ENCODE measurements around the gene KAZN. TPM values are rescaled to one million over a fixed set of nuclear protein-coding genes. Genes with fewer than 3 reads are reported as not detected.

Gene KAZN
- total RNA-seq, 1 experiment from 2014 or later: 15.6 TPM

DNA sequence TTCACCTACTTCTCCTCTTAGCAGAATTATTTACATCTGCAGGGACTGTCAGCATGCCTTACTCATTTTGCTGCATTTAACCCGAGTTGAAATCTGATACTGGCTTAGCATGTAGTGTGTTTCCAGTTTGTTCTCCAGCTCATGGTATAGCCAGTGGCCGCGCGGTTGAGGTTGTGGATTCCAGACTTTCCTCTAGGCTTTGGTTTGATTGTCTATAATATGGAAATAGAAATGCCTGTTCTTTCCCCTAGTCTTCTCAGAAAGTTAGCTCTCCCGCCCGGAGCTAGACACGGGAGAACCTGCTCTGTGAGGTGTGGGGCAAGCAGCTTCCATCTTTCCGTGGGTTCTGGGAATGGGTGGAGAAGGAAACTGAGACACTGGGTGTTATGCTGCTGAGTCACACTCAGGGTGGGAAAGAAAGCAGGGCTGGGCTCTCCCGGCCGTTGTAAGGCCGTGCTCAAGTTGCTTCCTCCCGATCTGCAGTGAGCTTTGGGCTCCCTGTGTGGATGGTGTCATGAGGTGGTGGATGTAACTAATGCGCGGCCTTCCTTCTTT is 348.3 kb downstream of the KAZN start:
- CTCF ChIA-PET: interaction anchor here (0.8 to 1.4 kb wide), 2 partner anchors 79 to 91 kb away, joined by 3 to 4 read pairs; no protein-coding TSS in a partner anchor
- POLR2A ChIA-PET (ENCODE audit: unreplicated experiment): interaction anchor here (0.5 to 0.7 kb wide), 2 partner anchors 32 to 1123 kb away, joined by 4 to 5 read pairs; no protein-coding TSS in a partner anchor

DNA sequence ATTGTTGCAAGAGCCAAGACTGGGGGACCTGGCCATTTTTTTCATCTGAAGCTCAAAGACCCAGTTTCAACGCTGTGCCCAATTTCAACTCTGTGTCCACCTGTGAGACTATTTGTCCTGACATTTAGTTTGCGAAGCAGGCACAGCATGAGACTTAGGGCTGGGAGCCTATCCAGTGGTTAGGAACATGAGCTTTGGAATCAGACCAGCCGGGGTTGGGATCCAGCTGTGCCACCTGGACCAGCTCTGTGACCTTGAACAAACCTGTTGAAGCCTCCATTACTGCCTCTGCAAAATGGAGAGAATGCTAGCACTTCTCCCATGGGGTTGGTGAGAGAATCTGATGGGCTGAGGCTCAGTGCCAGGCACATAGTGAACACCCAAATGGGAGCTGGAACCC is 348.9 kb downstream of the KAZN start:
- Histone ChIP-seq H3K4me3 (no peak overlapping the region), H2AFZ (no peak overlapping the region), H3K9me3 (ENCODE audit: insufficient read depth, low read depth) (no peaks in the 10 kb centered on the region), H3K27me3 (ENCODE audit: insufficient read depth, low read depth) (no peaks in the 10 kb centered on the region), H3K4me2 (no peak overlapping the region), H3K9me2 (ENCODE audit: insufficient read depth) (no peaks in the 10 kb centered on the region), H3K36me3 (ENCODE audit: low read depth) (no peaks in the 10 kb centered on the region), H3F3A (ENCODE audit: insufficient read depth, low read depth) (no peaks in the 10 kb centered on the region), H4K20me1 (ENCODE audit: insufficient read depth) (no peaks in the 10 kb centered on the region), H3K79me2 (ENCODE audit: low read depth) (no peaks in the 10 kb centered on the region), H3K27ac (no peak overlapping the region), H3K4me1 (replicated peaks; ENCODE audit: insufficient read depth) (no peaks in the 10 kb centered on the region)
- ChIA-PET POLR2A (ENCODE audit: unreplicated experiment) (interaction anchor here (0.6 to 0.7 kb wide), 2 partner anchors 30 to 1122 kb away, joined by 5 to 6 read pairs; no protein-coding TSS in a partner anchor), CTCF (interaction anchor here (1.4 kb wide), 1 partner anchor 78 kb away, joined by 4 read pairs; no protein-coding TSS in a partner anchor)
- no TSS peak for BruUV-seq (replicated peaks)
- intact Hi-C loops (cut with micrococcal nuclease; ENCODE audit: unreplicated experiment): no loop called here
- DNase-seq: no peak
- no peak for TF ChIP-seq EZH2 (IDR thresholded peaks at IDR 0.05; ENCODE audit: low read depth)
- TF ChIP-seq, protein P1, sequence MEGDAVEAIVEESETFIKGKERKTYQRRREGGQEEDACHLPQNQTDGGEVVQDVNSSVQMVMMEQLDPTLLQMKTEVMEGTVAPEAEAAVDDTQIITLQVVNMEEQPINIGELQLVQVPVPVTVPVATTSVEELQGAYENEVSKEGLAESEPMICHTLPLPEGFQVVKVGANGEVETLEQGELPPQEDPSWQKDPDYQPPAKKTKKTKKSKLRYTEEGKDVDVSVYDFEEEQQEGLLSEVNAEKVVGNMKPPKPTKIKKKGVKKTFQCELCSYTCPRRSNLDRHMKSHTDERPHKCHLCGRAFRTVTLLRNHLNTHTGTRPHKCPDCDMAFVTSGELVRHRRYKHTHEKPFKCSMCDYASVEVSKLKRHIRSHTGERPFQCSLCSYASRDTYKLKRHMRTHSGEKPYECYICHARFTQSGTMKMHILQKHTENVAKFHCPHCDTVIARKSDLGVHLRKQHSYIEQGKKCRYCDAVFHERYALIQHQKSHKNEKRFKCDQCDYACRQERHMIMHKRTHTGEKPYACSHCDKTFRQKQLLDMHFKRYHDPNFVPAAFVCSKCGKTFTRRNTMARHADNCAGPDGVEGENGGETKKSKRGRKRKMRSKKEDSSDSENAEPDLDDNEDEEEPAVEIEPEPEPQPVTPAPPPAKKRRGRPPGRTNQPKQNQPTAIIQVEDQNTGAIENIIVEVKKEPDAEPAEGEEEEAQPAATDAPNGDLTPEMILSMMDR (conservative IDR thresholded peaks at IDR 0.05): no peak

More for the DNA sequence above, 348.3 kb downstream of the KAZN start:
- Histone ChIP-seq H3K4me2 (no peak overlapping the region), H2AFZ (no peak overlapping the region), H3K4me1 (replicated peaks; ENCODE audit: insufficient read depth) (no peaks in the 10 kb centered on the region), H4K20me1 (ENCODE audit: insufficient read depth) (no peaks in the 10 kb centered on the region), H3K9me3 (ENCODE audit: insufficient read depth, low read depth) (no peaks in the 10 kb centered on the region), H3F3A (ENCODE audit: insufficient read depth, low read depth) (no peaks in the 10 kb centered on the region), H3K9me2 (ENCODE audit: insufficient read depth) (no peaks in the 10 kb centered on the region), H3K36me3 (ENCODE audit: low read depth) (no peaks in the 10 kb centered on the region), H3K79me2 (ENCODE audit: low read depth) (no peaks in the 10 kb centered on the region), H3K4me3 (no peak overlapping the region), H3K27me3 (ENCODE audit: insufficient read depth, low read depth) (no peaks in the 10 kb centered on the region), H3K27ac (0 out of 2 replicates have a peak overlapping the region, but pooled peaks have one; percentile 9)
- peak in 1 of 2 experiments; percentile 68 for DNase-seq
- intact Hi-C loops (cut with micrococcal nuclease; ENCODE audit: unreplicated experiment): no loop called here
- no peak for TF ChIP-seq EZH2 (IDR thresholded peaks at IDR 0.05; ENCODE audit: low read depth)
- TF ChIP-seq, protein P1 (conservative IDR thresholded peaks at IDR 0.05): no peak
- BruUV-seq (replicated peaks): no TSS peak

DNA sequence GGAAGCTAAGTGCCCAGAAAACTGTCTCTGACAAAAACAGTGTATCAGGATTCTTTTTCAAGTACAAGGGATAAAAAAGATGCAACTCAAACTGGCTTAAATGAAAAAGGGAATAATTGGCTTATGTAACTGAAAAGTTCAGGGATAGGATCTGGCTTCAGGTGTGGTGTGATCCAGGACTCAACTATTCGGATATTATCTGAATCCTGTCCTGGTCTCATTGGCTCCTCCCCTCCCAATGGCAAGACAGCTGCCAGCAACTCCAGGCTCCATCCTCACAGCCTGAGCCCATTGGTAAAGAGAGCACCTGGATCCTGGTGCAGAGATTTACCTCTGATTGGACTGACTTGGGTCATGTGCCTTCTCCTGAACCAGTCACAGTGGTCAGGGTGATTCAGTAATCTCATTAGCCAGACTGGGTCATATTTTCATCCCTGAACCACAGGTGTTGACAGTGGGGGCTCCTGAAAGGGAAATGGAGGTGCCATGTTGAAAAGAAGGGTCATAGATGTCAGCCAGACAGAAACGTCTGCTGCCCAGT is 349.7 kb downstream of the KAZN start:
- no peaks in the 10 kb centered on the region for H3K9me2 ChIP-seq (ENCODE audit: insufficient read depth)
- no TSS peak for BruUV-seq (replicated peaks)
- TF ChIP-seq, protein P1 (conservative IDR thresholded peaks at IDR 0.05): no peak
- TF ChIP-seq EZH2 (IDR thresholded peaks at IDR 0.05; ENCODE audit: low read depth): no peak
- ChIA-PET POLR2A (ENCODE audit: unreplicated experiment) (no interaction called here), CTCF (no interaction called here)
- no peaks in the 10 kb centered on the region for H3K79me2 ChIP-seq (ENCODE audit: low read depth)
- H3K27ac ChIP-seq: no peak overlapping the region
- H3K36me3 ChIP-seq (ENCODE audit: low read depth): no peaks in the 10 kb centered on the region
- no peak overlapping the region for H3K4me3 ChIP-seq
- no peaks in the 10 kb centered on the region for H3K9me3 ChIP-seq (ENCODE audit: insufficient read depth, low read depth)
- H3F3A ChIP-seq (ENCODE audit: insufficient read depth, low read depth): no peaks in the 10 kb centered on the region
- no peaks in the 10 kb centered on the region for H4K20me1 ChIP-seq (ENCODE audit: insufficient read depth)
- H3K27me3 ChIP-seq (ENCODE audit: insufficient read depth, low read depth): no peaks in the 10 kb centered on the region
- DNase-seq: no peak
- intact Hi-C loops (cut with micrococcal nuclease; ENCODE audit: unreplicated experiment): no loop called here
- H2AFZ ChIP-seq: no peak overlapping the region
- no peaks in the 10 kb centered on the region for H3K4me1 ChIP-seq (replicated peaks; ENCODE audit: insufficient read depth)
- no peak overlapping the region for H3K4me2 ChIP-seq
